NCI-H146 (cell line): ENCODE data around the gene AMPH.

Experiments
- DNase-seq: peaks from one replicate; lab custom pipeline; 2025; lab: John Stamatoyannopoulos, UW

AMPH gene

DNA sequence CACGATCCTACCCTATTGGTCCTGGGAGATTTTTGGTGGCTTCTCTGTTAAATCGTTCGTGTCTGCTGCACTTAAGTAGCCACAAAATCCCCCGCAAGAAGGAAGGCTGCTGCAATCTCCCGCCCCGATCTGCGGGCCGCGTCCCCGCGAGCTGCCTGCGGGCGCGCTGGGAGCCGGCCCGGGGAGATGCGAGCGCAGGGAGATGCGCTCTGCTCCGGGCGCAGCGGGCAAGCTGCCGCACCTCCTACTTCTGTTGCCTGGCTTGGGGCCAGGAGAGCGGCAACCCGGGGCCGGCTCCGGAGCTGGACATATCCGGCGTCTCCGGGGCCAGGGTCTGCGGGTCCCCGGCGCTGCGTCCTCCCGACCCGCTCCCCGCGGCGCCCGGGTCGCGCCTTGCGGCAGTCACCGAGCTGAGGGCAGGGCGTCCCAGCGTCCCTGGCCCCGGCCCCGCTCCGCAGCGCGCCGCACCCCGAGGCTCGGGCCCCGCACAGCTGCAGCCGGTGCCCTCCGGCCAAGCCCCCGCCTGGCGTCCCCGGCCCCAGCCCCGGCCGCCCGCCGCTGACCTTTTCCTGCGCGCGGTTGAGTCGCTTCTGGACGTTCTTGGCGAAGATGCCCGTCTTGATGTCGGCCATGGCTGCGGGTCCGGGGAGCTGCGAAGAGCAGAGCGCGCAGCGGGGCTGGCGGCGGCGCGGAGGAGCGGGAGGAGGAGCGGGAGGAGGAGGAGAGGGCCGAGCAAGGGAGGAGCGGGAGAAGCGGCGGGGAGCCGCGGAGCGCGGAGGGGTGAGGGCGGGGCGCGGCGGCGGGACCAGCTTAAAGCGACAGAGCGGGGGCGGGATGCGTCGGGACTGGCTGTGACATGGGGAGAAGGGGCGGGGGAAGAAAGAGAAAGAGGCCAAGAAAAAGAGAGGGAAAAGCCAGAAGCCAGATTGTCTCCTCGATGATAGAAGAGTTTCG lies at the start of gene AMPH:
Gene AMPH (minus strand): TSS at position 654 of the 954 bp plus-strand sequence. CDS start 22 bp downstream, at position 632.
- DNase-seq = peak; percentile 66

DNA sequence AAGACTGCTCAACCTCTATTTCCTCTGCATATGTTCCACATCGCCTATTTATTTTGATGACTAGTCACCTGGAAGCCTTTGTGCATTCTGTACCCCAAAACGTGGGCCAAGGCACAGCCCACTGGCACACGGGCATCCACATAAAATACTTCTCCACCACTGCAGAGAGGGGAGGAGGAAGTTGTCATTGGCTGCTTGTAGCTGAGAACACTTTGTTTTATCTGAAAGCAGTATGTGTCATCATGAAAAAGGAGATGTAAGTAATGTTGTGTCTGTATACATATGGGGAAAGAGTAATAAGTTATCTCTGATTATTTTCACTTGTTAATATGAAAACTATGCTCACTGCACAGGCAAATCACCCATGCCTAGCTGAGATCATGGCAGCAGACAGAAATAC lies 48.2 kb upstream of the AMPH start:
- no peak for DNase-seq

DNA sequence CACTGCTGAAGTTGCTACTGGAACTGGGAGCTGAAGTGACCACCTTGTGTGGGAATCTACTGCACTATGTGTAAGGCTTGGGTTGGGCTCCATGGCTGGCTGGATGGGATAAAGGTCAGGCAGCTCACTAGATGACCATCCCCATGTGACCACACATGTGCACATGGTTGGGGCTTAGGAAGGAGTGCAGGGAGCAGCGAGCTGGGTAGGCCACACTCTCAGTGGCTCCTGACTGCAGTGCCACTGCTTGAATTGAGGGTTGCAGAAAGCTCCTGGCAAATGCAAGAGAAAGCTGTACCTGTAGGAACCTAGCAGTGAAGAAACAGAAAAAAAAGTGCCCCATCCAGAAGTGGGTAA lies 47.5 kb upstream of the AMPH start:
- DNase-seq = no peak

DNA sequence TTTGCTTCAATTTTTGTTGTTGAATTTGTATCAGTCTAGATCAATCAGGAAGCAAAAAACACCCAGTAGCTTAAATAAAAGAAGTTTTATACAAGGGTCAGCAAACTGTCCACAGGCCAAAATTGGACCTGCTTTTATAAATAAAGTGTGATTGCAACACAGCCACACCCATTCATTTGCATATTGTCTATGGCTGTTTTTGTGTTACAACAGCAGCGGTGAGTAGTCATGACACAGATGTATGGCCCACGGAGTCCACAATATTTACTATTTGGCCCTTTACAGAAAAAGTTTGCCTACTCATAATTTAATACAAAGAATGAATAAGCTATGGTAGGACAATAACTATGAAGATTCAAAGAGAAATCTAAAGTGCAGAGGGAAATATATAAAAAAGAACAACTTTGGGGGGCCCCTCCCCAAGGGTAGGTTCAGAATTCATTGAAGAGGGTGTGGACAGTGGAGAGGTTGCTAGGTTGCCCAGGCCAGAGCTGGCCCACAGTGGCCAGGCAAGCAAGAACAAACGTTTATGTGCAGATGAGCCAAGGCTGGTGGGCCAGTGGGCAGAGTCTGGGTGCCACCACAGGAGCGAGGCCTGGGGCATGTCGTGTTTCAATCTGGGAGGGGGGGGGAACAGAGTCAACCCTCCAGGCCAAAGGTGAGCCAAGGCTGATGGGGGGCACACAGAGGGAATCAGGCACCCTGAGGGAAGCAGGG lies 47.0 kb upstream of the AMPH start:
- no peak for DNase-seq

DNA sequence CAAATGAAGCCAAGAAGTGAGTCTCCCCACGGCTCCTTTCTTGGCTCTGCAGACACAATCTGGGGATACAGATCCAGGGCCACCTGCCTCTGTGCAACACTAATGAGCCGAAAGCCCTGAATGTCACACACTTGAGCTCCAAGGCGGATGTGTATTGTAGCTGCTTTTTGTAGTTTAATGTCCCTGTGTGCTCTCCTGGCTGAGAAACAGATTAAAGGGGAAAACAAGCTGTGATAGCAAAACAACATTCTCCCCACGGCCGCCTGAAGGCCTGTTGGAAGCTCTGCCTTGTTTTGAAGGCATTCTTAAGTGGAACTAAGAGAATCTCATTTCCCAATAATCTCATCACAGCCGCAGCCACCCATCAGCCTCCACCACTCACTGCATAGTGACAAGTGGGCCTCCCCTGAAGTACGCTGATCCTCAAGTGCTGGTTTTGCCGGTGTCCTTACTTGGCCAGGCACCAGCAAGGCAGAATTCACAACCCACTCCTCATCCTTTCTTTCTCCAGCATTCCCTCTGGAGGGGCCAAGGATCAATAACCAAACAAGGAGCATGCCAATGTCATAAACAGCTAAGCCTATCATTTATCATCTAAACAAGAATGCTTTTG lies 44.4 kb upstream of the AMPH start:
- no peak for DNase-seq

DNA sequence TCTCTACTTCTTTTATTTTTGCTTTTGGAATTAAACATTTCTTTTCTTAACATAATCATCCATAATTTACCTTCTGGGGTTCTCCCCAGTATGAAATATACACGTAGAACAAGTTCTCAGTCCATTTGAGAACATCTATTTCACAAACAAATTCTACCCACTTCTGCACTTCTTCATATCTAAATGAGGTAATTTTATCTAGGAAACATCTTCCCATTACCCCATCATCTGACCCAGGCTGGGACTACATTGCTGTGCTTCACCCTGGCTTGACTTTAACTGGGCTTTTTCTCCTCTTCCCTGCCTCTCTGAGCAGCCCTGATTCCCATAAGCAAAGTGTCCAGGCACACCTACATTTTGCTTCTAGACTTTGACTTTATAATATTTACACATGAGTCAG lies 43.3 kb upstream of the AMPH start:
- DNase-seq = no peak

DNA sequence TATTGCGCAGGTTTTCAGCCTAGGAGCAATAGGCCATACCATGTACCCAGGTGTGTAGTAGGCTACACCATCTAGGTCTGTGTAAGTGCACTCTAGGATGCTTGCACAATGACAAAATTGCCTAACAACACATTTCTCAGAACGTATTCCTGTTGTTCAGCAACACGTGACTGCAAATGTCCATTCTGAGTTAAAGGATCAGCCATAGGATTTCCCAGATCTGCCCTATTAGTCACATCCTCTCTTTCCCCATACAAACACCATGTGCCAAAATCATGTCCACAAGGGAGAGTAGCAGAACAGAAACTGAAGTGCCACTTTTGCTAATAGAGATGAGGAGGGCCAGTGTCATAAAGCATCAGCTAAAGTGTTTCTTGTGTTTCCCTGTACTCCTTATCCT lies 42.6 kb upstream of the AMPH start:
- no peak for DNase-seq

DNA sequence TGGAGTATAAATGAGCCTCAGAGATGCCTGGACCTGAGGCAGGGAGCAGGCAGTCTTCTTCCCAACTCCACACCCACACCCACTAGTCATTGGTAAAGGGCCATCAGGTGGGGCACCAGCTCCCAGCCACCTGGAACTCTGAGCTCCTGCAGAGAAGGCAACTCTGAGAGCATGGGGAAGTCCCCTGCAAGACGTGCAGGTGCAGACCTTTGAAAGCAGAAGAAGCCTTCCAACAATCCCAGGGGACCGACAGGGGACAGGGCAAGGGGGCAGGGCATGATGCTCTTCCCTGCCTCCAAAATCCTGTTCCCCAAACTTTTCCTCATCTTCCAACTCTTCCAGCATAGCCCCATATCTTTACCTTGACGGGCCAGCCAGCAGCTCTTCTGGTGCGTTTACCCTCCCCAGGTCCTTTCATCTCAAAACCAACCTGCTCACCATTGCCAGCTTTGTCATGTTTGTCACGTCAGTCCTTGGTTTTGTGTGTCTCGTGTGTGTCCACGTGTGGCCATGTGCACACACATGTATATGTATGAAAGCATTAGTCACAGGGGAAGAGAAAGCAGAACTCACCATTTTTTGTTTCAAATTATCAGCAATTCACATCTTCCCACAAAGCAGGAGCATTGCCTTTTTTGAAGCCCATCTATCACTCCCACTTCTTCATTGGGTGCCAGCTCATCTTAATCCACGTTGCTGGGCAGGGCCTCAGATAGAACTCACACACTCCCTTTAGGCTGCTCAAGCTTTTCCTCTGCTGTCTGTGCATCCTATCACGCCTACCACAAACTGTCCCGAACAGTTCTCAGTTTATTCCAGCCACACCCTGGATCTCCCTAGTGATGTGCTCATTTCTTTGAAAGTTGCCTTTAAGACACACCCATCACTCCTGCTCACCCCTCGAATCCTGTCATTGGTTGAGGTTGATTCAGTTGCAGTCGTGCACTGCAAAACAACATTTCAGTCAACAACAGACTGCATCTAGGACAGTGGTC lies 41.0 kb upstream of the AMPH start:
- DNase-seq = no peak

DNA sequence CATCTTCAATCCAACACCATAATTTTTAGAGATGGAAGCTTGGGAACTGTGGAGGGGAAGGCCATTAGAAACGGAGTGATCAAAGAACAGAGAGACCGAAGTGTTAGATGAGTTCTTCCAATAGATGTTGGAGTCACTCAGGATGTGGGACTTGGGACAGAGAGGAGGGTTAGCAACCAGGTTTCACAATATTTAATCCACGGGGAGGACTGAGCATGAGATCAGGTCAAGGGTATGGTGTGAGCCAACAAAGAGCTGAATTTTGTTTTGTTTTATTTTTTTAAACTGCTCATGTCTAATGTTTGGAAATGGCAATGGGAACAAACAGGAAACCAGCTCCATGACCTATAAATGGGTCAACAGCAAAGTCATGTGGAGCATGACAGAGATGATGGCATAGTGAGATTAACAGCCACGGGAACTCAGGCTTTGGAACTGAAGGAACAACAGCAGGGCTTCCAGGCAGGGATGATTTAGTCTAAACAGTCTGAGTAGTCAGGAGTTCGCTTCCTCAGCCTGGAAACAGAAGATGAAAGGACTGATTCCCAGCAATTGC lies 38.9 kb upstream of the AMPH start:
- DNase-seq = no peak

DNA sequence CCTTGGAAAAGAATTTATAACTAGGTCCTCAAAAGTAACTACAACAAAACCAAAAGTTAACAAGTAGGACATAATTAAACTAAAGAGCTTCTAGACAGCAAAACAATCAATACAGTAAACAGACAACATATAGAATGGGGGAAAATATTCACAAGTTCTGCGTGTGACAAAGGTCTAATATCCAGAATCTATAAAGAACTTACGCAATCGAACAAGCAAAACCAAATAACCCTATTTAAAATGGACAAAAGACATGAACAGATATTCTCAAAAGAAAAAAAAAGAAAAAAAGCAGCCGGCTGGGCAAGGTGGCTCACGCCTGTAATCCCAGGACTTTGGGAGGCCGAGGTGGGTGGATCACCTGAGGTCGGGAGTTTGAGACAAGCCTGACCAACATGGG lies 33.8 kb upstream of the AMPH start:
- no peak for DNase-seq

DNA sequence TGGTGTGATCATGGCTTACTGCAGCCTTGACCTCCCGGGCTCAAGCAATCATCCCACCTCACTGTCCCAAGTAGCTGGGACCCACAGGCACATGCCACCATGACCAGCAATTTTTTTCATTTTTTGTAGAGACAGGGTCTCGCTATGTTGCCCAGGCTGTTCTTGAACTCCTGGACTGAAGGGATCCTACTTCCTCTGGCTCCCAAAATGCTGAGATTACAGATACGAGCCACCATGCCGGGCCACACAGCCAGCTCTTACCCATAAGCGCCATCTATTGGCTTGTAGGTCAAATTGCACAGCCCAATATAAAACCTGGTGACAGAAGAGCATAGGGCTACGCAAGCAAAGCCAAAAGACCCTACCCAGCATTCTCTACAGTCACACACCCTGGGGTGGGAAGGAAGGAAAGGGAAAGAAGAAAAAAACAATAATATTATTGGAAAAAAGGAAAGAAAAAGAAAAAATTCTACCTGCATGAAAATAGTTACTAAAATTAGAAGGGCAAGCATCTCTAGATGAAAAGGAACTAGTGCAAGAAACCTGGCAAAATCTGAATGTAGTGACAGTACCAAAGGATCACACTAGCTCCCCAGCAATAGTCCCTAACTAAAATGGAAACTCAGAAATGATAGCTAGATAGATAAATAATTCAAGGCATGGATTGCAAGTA lies 29.4 kb upstream of the AMPH start:
- DNase-seq = peak; percentile 20

DNA sequence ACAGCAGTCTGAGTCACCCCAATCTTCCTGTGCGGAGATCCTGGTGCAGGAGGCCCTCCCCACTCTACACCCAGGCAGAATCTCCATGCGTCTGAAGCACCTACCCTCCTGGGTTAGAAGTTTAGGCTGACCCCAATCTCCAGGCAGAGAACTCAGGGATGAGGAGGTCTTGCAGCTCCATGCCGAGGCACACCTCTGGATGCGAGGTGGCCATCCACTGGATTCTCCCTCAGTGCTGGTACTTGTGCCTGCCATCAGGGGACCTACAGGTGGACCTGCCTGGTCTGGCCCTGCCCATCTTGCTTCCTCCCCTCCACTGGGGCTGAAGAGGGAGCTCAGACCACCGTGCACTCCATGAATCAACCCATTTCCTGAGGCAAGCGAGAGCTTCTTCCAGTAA lies 28.8 kb upstream of the AMPH start:
- no peak for DNase-seq

DNA sequence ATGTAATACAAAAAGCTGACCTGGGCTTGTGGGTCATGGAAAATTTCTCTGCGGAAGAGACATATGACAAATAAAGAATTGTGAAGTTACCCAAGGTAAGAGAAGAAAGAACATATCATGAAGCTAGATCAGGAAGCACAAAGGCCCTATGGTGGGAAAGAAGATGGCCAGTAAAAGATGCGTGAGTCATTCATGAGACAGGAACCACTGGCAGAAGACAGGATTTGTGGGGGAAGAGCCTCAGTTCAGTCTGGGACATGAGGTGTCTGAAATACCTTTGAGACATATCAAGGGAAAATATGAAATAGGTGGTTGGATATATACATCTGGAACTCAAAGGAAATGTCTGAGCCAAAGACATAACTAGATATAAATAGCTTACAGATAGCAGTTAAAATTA lies 27.7 kb upstream of the AMPH start:
- DNase-seq = no peak

DNA sequence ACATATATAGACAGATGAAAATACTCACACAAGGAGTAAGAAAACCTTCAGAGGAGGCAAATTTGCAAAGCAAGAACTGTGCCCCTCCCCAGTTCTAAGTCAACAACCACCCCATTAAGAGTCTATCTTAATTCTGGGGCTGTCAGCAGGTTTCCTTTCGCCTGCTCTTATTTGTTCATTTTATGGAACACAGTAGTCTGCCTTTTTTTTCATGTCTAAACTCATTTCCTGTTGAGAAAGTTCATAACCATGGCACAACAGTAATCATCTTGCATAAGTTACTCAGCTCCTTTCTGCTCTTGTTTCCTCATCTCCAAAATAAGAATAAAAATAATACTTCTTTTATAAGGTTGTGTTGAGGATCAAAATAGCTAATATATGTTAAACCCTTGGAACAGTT lies 25.8 kb upstream of the AMPH start:
- DNase-seq = no peak

DNA sequence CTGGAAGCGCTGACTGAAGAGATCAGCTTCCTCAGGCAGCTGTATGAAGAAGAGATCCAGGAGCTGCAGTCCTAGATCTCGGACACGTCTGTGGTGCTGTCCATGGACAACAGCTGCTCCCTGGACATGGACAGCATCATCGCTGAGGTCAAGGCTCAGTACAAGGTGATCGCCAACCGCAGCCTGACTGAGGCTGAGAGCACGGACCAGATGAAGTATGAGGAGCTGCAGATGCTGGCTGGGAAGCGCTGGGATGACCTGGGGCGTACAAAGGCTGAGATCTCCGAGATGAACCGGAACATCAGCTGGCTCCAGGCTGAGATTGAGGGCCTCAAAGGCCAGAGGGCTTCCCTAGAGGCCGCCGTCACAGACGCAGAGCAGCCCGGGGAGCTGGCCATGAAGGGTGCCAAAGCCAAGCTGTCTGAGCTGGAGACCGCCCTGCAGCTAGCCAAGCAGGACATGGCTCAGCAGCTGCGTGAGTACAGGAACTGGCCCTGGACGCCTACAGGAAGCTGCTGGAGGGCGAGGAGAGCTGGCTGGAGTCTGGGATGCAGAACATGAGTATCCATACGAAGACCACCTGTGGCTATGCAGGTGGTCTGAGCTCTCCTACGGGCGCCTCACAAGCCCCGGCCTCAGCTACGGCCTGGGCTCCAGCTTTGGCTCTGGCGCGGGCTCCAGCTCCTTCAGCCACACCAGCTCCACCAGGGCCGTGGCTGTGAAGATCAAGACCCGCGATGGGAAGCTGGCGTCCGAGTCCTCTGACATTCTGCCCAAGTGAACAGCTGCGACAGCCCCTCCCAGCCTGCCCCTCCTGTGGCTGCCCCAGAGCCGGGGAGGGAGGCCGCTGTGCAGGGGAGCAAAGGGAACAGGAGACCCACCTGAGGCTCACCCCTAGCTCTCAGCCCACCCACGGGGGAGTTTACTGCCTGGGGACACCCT lies 24.9 kb upstream of the AMPH start:
- no peak for DNase-seq

DNA sequence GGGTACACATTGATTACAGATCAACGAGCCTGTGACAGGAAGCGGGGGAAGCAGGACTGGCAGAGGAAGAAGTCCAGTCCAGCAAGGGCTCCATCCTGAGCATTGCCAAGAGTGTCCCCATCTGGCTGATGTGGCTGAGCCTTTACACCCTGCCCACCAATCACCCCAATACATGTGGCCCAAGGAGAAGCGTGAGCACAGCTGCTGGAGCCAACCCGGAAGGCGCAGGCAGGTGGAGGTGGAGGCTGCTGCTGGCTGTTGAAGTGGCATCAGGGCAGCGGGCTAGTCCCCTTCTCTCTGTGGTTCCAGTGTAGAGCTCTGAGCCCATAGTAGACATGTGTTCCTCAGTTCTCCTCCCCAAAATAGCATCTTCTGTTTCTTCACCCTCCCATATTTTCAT lies 6.8 kb upstream of the AMPH start:
- no peak for DNase-seq

DNA sequence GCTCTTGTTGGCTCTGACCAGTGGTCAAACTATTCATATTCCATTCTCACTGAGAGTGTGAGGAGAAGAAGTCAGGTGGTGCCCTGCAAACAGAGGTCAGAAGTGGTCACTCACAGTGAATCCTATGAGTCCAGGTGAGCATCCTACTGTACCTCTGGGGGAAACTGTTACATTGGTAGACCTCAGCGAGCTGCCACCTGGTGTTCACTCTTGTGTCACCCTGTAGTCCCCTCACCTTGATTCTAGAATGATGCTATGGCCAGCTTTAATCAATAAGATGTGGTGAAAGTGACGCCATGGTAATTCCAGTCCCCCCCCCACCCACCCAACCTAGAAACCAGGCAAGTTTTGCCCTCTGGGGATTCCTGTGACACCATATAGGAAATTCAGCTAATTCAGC lies 1.2 kb upstream of the AMPH start:
- DNase-seq = no peak

DNA sequence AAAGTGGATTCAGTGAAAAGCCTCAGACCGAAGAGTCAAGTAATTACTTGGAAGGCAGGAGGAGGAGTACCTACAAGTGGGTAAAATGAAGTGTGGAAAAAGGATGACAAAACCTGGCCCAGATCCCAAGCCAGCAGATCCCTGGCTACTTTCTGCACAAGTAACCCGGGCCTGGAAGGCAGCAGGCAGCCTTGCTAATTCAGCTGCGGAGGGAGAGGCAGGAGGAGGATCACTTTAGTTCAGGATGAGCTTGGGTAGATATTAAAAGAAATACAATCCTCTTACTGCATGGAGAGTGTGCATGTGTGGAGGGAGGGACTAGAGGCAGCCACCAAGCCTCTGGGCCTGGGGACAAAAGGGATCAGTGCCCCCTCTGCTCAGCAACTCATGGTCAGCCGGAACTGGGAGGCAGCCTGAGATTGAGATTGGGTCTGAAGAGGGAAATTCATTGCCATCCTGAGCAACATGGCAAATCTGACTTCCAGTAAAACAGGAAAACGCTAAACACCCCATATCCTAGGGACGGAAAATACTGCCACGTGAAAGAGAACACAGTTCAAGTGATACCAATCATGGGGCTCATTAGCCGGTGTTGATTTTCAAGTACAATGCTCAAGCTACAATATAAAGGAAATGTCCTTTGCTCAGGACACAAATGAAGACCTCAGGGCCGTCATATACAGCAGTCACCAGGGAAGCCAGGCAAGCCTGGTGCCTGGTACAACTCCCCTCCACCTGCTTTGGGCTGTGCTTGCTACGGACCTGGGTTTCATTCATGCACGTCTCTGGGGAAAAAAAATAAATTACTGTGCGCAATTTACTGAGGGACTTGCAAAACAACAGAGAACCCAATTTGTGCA lies 1.3 kb downstream of the AMPH start:
- DNase-seq = no peak
